PC-3 (cell line): Measurements from ENCODE around the gene PIAS4. TPM values are rescaled to one million over a fixed set of nuclear protein-coding genes. Genes with fewer than 3 reads are reported as not detected.

ENCODE experiments used
- ATAC-seq: fragments of 200-7000 bp; cut with Tn5 transposase; 2 replicates; pipeline ENCODE4 v1.9.1; 2020; ENCODE audit warnings: mild to moderate bottlenecking, moderate library complexity
- BruUV-seq: library from RNA; stranded (reverse); fragments of 400-500 nt; replicated peaks from 2 replicates; lab custom pipeline; 2021; lab: Mats Ljungman, UMichigan
- CTCF ChIA-PET: fragments of 300-600 bp; sonication (Branson Sonifier 250); formaldehyde crosslinking; loops from one replicate; lab custom pipeline; 2022; ENCODE audit warnings: antibody characterized with exemption; lab: Charles Lee
- POLR2A ChIA-PET: fragments of 300-600 bp; sonication (Branson Sonifier 250); formaldehyde crosslinking; loops from one replicate; lab custom pipeline; 2022; ENCODE audit warnings: antibody characterized with exemption; ENCODE audit not compliant: unreplicated experiment; lab: Charles Lee
- DNase-seq: peaks from one replicate; pipeline ENCODE4 v3.0.0-alpha.2; 2015
- H2AFZ ChIP-seq: fragments of 300-600 bp; sonication (generic); 2 replicates; pipeline ENCODE4 v1.6.0; 2016; ENCODE audit warnings: antibody characterized with exemption, low read length
- H3F3A ChIP-seq: fragments of 300-600 bp; sonication (generic); one replicate; pipeline ENCODE4 v1.6.0; 2017; ENCODE audit warnings: antibody characterized with exemption, low read length, control low read depth, mild to moderate bottlenecking; ENCODE audit not compliant: unreplicated experiment
- H3K27ac ChIP-seq: fragments of 300-600 bp; sonication (generic); 2 replicates; pipeline ENCODE4 v1.5.1; 2016; ENCODE audit warnings: mild to moderate bottlenecking, low read length
- H3K27me3 ChIP-seq: fragments of 300-600 bp; sonication (generic); 2 replicates; pipeline ENCODE4 v1.6.1; 2016; ENCODE audit warnings: low read length, mixed read lengths
- H3K36me3 ChIP-seq: fragments of 300-600 bp; sonication (generic); 2 replicates; pipeline ENCODE4 v1.6.1; 2016; ENCODE audit warnings: low read depth, mixed run types, low read length, mixed read lengths
- H3K4me1 ChIP-seq: fragments of 300-600 bp; sonication (generic); 2 replicates; pipeline ENCODE4 v1.5.1; 2016; ENCODE audit warnings: low read length; ENCODE audit not compliant: insufficient read depth
- H3K4me2 ChIP-seq: fragments of 300-600 bp; sonication (generic); 2 replicates; pipeline ENCODE4 v1.6.0; 2016; ENCODE audit warnings: low read length
- H3K4me3 ChIP-seq: fragments of 300-600 bp; sonication (generic); 2 replicates; pipeline ENCODE4 v1.5.1; 2016; ENCODE audit warnings: mild to moderate bottlenecking, low read length, mixed read lengths
- H3K79me2 ChIP-seq: fragments of 300-600 bp; sonication (generic); 2 replicates; pipeline ENCODE4 v1.6.1; 2017; ENCODE audit warnings: low read length, mixed read lengths
- H3K9ac ChIP-seq: fragments of 300-600 bp; sonication (generic); 2 replicates; pipeline ENCODE4 v1.6.0; 2016; ENCODE audit warnings: mild to moderate bottlenecking, low read length
- H3K9me2 ChIP-seq: fragments of 300-600 bp; sonication (generic); replicated peaks from 2 replicates; pipeline ENCODE4 v1.6.1; 2016; ENCODE audit warnings: mixed run types, low read length, mixed read lengths
- H3K9me3 ChIP-seq: fragments of 300-600 bp; sonication (generic); 2 replicates; pipeline ENCODE4 v1.6.1; 2016; ENCODE audit warnings: low read length, mixed read lengths
- H4K20me1 ChIP-seq: fragments of 300-600 bp; sonication (generic); 2 replicates; pipeline ENCODE4 v1.6.1; 2016; ENCODE audit warnings: low read length, mixed read lengths
- CTCF ChIP-seq: fragments of 300-600 bp; sonication (generic); conservative IDR thresholded peaks from 2 replicates; pipeline ENCODE4 v1.5.1; 2017; ENCODE audit warnings: antibody characterized with exemption, low read depth, mild to moderate bottlenecking, low read length
- EZH2 ChIP-seq: fragments of 300-600 bp; sonication (generic); IDR thresholded peaks from one replicate; pipeline ENCODE4 v1.6.1; 2017; ENCODE audit warnings: antibody characterized with exemption, mild to moderate bottlenecking, low read length; ENCODE audit not compliant: unreplicated experiment
- EZH2phosphoT487 ChIP-seq: fragments of 300-600 bp; sonication (generic); IDR thresholded peaks from 2 replicates; pipeline ENCODE4 v1.6.1; 2018; ENCODE audit warnings: mild to moderate bottlenecking, antibody characterized with exemption, low read length, borderline replicate concordance
- intact Hi-C: fragments of 100-400 bp; cut with micrococcal nuclease; formaldehyde crosslinking; loops from 2 replicates; pipeline ENCODE4 v1.9.0; 2023
- total RNA-seq: library from RNA; depleted of rRNA; stranded (reverse); fragments of >200 nt; gene quantifications from 2 replicates; pipeline ENCODE4 v1.2.3, GENCODE V29; 2014

Gene PIAS4
- total RNA-seq, 1 experiment from 2014 or later, result 21.0 TPM

GRCh38 chr19:3983936-3984583, 23.5 kb upstream of the PIAS4 start:
- peak overlapping the region; percentile 96 for H3K9ac ChIP-seq
- H3F3A ChIP-seq, result peaks cover 4% of the 10 kb centered on the region
- H3K9me2 ChIP-seq, result no peaks in the 10 kb centered on the region
- peaks cover 20% of the 10 kb centered on the region for H3K4me1 ChIP-seq
- DNase-seq (peak; percentile 17), ATAC-seq (no peak)
- intact Hi-C loops, result loop anchor here (2.0 kb wide), 1 partner anchor 13 kb away; the partner anchor contains the start of gene DAPK3
- TF ChIP-seq EZH2 (no peak), CTCF (no peak), EZH2phosphoT487 (no peak)
- peaks cover 60% of the 10 kb centered on the region for H3K79me2 ChIP-seq
- peaks cover 61% of the 10 kb centered on the region for H4K20me1 ChIP-seq
- H3K27me3 ChIP-seq, result no peaks in the 10 kb centered on the region
- H2AFZ ChIP-seq, result no peak overlapping the region
- POLR2A ChIA-PET, result no interaction called here
- BruUV-seq, result no TSS peak
- peaks cover 58% of the 10 kb centered on the region for H3K36me3 ChIP-seq
- peak overlapping the region; percentile 99 for H3K4me2 ChIP-seq
- H3K9me3 ChIP-seq, result no peaks in the 10 kb centered on the region
- peak overlapping the region; percentile 97 for H3K4me3 ChIP-seq
- peak overlapping the region; percentile 21; the same call in 1 of the 2 replicates for H3K27ac ChIP-seq
- CTCF ChIA-PET, result no interaction called here

- TF ChIP-seq CTCF, result no peak
- no peak for TF ChIP-seq EZH2
- TF ChIP-seq EZH2phosphoT487, result no peak
- POLR2A ChIA-PET, result no interaction called here
- no TSS peak for BruUV-seq
- H3F3A ChIP-seq, result peaks cover 4% of the 10 kb centered on the region
- H3K9me2 ChIP-seq, result no peaks in the 10 kb centered on the region
- H3K79me2 ChIP-seq, result peaks cover 56% of the 10 kb centered on the region
- H3K36me3 ChIP-seq, result peaks cover 53% of the 10 kb centered on the region
- DNase-seq, result no peak
- ATAC-seq, result no peak
- H3K9ac ChIP-seq, result peak overlapping the region; percentile 96
- peak overlapping the region; percentile 49 for H3K27ac ChIP-seq
- H4K20me1 ChIP-seq, result peaks cover 56% of the 10 kb centered on the region
- peak overlapping the region; percentile 97 for H3K4me3 ChIP-seq
- CTCF ChIA-PET, result no interaction called here
- no peaks in the 10 kb centered on the region for H3K9me3 ChIP-seq
- H2AFZ ChIP-seq, result no peak overlapping the region
- intact Hi-C loops, result loop anchor here (2.0 kb wide), 1 partner anchor 14 kb away; the partner anchor contains the start of gene DAPK3
- H3K27me3 ChIP-seq, result no peaks in the 10 kb centered on the region
- H3K4me1 ChIP-seq, result peaks cover 20% of the 10 kb centered on the region
- H3K4me2 ChIP-seq, result peak overlapping the region; percentile 99
These were observed 23.0 kb upstream of the PIAS4 start for GRCh38 chr19:3984584-3984907.
